NCI-H1417 (cell line): ENCODE results near the gene HNF4A.
"Not testable (repeated sequence)": the region's sequence is repeated elsewhere in the genome, so short reads cannot be mapped to it uniquely, and the experiment has no call there.

Experiments used
- DNase-seq, 3 experiments: peaks; one replicate each; lab custom pipeline; 2025; lab: John Stamatoyannopoulos, UW

The HNF4A gene

DNA sequence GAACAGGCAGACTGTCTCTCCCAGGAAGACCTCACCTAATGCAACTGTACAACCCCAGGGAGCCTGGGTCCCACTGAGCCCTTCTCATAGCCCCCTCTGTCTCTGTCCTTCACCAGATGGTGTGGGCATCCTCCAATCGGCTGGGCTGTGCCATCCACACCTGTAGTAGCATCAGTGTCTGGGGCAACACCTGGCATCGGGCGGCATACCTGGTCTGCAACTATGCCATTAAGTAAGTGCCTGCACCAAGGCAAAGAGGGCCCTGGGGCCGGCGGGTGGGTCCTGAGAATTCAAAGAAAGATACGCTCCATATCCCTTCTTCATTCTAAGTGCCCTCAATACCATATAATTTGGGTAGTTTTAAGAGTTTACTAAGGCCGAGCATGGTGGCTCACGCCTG is 10.4 kb upstream of the HNF4A start:
- DNase-seq, result no peak

- not testable (repeated sequence) for DNase-seq
Observed at GRCh38 chr20:44345941-44346340, 9.6 kb upstream of the HNF4A start.

GRCh38 chr20:44348168-44348659 is 7.3 kb upstream of the HNF4A start:
- no peak for DNase-seq

DNA sequence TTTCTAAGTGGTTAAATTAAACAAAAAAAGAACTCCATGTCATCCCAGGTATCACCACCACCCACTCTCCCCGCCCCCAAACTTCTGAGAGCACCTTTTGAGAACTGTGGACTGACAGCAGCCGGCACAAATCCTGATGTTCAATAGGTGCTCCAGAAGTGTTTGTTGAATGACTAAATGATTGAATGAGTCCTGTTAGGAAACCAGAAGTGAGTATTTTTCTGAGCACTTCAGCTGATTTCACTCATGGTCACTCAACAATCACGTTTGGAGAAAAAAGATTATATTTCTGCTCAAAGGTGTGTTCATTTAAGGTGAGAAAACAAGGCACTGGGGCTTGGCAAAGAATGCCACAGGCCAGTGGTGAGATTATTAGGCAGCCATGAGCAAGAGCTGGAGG is 6.2 kb upstream of the HNF4A start:
- DNase-seq, result no peak

DNA sequence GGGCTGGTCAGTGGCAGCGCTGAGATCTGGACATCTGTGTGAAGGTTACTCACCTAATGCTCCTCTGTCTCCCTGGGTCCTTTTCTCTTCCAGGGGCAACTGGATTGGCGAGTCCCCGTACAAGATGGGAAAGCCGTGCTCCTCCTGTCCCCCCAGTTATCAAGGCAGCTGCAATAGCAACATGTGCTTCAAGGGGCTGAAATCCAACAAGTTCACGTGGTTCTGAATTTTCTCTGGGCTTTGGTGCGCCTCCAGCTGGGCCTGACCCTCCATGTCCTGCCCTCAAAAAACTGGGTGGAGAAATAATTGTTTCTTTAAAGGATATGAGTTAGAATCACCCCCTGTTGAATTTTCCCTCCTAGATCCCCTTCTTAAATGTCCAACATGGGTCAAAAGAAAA is 4.9 kb upstream of the HNF4A start:
- DNase-seq, result no peak

GRCh38 chr20:44354979-44355497 is 461 bp upstream of the HNF4A start:
- DNase-seq, result no peak

GRCh38 chr20:44356353-44356723 is 839 bp downstream of the HNF4A start:
- no peak for DNase-seq

DNA sequence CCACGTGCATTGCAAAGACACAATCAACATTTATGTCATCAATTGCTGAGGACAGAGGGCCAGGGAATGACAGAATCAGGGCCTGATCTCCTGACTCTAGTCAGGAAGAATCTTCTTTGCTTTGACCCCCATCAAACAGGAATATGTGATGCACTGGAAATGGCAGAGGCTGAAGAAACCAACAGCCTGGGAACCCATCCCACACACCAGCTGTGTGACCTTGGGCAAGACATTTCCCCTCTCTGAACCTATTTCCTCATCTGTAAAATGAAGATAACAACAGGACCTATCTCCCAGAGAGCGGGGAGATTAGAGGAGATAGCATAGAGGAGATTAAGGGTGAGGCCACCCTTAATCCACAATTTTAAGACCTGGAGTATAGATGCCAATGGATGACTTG is 1.5 kb downstream of the HNF4A start:
- no peak for DNase-seq

DNA sequence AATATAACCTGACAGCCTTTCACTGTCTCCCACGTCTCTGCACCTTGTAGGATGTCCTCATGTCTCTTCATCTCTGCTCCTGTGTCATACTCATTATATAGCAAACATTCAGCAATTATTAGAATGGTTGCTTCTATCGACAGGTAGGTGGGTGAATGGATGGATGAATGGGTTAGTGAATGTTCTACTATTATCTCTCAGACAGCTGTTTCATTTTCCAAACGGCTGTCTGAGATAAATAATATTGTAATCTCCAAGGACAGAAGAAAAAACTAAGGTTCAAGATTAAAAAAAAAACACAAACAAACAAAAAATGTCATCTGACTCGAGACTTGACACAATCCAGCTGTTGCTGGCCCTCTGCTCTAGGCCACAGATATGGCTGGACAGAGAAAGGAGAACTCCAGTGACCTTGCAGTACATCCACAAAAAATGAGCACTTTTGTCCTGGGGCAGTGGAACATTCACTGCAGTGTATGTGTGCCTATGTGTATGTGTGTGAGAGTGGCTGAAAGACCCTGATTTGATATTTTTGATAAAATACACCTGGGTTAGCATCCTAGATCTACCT is 2.1 kb downstream of the HNF4A start:
- DNase-seq, result no peak

DNA sequence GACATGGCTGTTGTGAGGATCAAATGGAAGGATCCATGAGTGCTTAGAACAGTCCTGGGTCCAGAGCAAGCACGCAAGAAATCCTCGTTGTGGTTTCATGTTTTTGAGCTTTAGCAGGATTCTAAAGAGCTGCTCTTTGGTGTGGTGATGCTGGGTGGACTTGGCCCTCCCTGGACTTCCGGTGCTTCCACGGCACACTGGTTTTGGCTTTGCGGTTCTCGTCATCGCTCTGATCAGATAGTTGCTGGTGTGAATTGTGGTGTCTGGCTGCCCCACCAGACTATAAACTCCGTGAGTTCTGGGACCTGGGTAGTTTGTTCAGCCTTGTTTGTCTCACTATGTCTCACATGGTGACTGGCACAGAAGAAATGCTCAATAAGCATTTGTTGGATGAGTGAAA is 3.3 kb downstream of the HNF4A start:
- DNase-seq, result no peak

- DNase-seq, result no peak
Observed at GRCh38 chr20:44360221-44360620, 4.7 kb downstream of the HNF4A start.

DNA sequence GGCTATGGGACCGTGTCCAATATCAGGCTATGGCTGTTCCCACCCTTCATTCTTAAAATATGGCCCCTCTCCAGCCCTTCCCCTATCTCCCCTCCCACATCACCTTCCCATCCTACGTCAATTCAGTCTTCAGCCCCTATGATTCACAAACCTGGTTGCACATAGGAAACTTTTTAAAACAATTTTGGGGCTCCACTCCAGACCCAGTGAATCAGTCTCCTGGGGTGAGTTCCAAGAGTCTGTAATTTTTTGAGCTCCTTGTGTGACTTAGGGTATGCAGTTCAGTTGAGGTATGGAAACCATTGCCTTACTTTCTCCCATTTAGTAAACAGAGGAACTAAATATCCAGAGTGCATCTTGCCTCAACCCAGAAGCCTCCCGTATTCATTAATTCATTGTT is 5.5 kb downstream of the HNF4A start:
- no peak for DNase-seq

GRCh38 chr20:44362466-44362940 is 7.0 kb downstream of the HNF4A start:
- no peak for DNase-seq

DNA sequence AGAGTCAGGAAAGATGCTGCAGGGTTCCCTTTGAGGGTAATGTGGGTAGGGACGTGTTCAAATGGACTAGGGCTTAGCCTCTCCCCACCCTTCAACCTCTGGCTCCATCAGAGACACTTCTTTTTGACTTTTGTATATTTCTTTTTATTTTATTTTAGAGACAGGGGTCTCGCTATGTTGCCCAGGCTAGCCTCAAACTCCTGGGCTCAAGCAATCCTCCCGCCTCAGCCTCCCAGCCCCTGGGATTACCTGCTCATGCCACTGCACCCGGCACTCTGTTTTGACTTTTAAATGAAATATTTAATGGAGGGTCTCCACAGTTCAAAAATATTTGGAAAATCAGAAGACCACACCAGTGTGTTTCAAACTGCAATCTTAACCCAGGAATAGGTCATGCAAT is 8.6 kb downstream of the HNF4A start:
- DNase-seq, result no peak

DNA sequence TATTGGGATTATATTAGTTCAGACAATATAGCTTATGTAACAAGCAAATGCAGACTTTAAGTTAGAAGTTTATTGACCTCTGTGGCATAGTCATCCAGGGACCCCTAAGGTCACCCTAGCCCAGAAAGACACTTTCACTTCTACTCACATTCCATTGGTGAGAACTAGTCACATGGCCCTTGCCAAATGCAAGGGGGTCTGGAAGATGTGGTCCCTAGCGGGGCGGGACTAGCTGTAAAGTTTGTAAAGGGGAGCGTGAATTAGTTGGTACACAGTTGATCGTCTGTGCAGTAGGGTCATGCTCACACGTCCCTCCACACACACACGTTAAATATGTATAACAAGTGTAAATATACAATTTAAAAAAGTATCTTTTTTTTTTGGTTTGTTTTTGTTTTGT is 9.3 kb downstream of the HNF4A start:
- DNase-seq, result no peak

DNA sequence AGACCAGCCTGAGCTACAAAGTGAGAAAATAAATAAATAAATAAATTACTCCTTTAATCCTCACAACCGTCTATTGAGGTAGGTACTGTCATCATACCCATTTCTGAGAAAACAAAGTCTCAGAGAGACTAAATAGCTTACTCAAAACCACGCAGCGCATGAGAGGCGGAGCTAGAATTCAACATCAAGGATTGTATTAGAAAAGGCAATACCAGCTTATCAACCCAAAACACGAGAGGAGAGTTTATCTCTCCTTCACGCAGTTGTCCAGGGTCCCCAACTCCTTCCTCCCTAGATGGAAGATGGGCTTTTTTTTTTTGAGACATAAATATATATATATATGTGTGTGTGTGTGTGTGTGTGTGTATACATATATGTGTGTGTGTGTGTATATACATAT is 12.2 kb downstream of the HNF4A start:
- no peak for DNase-seq

DNA sequence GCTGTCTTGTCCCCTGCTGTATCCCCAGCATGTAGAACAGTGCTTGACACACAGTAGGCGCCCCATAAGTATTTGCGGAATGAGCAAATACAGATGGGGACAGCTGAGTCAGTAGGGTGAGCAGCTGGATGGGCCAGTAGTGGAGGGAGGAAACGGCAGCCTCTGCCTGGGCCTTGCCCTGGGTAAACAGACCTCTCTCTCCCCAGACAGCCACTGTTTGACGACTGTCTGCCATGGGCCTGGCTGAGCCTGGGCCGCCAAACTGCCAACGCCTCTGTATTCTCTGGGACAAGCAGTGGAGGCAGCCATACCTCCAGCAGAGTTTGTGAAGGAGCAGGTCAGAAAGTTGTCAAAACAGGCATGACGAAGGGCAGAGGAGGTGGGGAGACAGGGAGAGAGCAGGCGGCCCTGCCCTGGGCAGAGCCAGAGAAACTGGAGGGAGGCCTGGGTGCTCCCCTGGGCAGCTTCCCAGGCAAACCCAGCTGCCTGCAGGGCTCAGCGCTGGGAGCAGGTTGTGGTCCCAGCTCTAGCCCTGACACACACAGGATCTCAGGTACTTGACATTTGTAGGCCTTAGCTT is 15.2 kb downstream of the HNF4A start:
- DNase-seq, result peak in 1 of 3 experiments; percentile 23

DNA sequence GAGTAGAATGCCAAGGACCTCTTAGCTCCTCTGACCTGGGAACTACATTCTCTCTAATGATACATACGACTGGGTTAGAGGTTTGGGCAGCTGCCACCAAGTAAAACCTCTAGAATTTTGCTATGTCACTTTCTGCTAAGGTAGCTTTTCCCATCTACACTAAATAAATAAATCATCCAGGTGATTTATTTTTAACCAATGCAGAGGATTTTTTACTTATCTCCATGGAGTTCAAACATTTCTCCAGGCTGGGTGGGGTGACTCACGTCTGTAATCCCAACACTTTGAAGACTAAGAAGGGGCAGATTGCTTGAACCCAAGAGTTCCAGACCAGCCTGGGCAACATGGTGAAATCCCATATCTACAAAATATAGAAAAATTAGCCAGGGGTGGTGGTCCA is 27.1 kb downstream of the HNF4A start:
- DNase-seq, result no peak

GRCh38 chr20:44384423-44385027 is 29.0 kb downstream of the HNF4A start:
- peak; percentile 61 to 83 (median 64) for DNase-seq

DNA sequence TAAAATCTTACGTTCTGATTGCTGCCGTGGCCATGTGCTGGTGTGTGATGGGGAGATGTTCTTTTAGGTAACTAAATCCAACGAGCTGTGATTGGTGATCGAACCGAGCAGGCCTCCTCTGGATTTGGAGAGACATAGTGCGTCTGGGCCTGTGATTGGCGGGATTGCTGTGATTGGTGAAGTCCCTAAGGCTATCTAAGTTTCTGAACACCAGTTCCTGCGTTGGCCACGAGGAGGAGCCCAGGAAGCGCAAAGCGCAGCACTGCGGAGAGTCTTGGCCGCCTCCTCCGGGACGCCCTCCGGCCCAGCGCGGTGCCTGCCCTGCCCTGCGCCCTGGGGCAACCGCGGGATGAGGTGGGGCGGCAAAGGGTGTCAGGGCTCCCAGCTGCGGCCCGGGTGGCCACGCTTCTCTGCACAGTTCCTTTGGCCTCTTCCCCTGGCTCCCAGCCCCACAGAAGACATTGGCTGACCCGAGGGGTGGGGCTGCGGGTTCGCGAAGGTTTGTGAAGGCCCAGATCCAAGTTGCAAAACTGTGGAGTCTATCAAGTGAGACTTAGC is 33.0 kb downstream of the HNF4A start:
- peak in 2 of 3 experiments; percentile 55 to 71 for DNase-seq

DNA sequence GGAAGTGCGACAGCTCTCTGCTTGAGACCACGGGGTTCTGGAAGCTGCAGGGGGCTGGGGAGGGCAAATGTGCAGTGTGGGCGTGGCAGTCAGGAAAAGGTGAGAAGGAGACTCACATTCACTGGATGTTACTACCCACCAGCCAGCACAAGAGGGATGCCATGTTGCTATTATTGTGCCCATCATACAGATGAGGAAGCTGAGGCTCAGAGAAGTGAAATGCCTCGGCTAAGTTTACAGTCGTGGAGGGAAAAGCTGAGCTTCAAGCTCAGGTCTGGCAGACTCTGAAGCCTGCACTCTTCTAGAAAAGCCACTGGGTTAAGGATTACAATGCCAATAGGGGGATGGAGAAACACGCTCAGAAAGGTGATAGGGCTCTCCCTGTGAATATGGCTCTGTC is 34.4 kb downstream of the HNF4A start:
- DNase-seq, result no peak

- no peak for DNase-seq
Observed at GRCh38 chr20:44390280-44390679, 34.8 kb downstream of the HNF4A start.
